ENCODE data around the gene B4GALNT3.

DNA sequence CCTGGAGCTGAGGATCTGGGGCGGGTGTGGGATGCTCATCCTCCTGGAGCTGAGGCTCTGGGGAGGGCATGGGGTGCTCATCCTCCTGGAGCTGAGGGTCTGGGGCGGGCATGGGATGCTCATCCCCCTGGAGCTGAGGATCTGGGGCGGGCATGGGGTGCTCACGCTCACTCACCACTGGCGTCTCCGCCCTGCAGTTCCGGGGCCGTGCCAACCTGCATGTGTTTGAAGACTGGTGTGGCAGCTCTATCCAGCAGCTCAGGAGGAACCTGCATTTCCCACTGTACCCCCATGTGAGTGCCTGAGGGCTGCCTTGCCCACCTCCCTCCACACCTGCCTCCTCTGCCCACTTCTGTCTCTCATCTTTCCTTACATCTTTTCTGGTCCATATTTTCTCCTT is 84.4 kb downstream of the B4GALNT3 start:
- no peak for TF ChIP-seq JUNB (IDR thresholded peaks at IDR 0.05)
- no peak for TF ChIP-seq EGR1 (IDR thresholded peaks at IDR 0.05; ENCODE audit: borderline replicate concordance in 1 of 2, low read depth in 2 of 2, low read length in 2 of 2)
- TF ChIP-seq BHLHE40 (IDR thresholded peaks at IDR 0.05; ENCODE audit: borderline replicate concordance in 1 of 2, low read depth in 2 of 2, low read length in 1 of 2): no peak
- TF ChIP-seq CHD4 (IDR thresholded peaks at IDR 0.05): no peak
- TF ChIP-seq, protein P1, sequence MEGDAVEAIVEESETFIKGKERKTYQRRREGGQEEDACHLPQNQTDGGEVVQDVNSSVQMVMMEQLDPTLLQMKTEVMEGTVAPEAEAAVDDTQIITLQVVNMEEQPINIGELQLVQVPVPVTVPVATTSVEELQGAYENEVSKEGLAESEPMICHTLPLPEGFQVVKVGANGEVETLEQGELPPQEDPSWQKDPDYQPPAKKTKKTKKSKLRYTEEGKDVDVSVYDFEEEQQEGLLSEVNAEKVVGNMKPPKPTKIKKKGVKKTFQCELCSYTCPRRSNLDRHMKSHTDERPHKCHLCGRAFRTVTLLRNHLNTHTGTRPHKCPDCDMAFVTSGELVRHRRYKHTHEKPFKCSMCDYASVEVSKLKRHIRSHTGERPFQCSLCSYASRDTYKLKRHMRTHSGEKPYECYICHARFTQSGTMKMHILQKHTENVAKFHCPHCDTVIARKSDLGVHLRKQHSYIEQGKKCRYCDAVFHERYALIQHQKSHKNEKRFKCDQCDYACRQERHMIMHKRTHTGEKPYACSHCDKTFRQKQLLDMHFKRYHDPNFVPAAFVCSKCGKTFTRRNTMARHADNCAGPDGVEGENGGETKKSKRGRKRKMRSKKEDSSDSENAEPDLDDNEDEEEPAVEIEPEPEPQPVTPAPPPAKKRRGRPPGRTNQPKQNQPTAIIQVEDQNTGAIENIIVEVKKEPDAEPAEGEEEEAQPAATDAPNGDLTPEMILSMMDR (IDR thresholded peaks at IDR 0.05 in 2 of 3, conservative IDR thresholded peaks at IDR 0.05 in 1 of 3; ENCODE audit: control insufficient read depth in 2 of 3, extremely low read depth in 1 of 3, insufficient read depth in 1 of 3, low read depth in 3 of 3, low read length in 3 of 3): no peak
- TF ChIP-seq MEF2A (IDR thresholded peaks at IDR 0.05; ENCODE audit: insufficient read depth, low read depth, low read length): no peak
- no peak for TF ChIP-seq TAF1 (IDR thresholded peaks at IDR 0.05; ENCODE audit: borderline replicate concordance, low read depth, low read length)
- TF ChIP-seq POLR2A (IDR thresholded peaks at IDR 0.05; ENCODE audit: low read depth, low read length): no peak
- no peak for TF ChIP-seq NFYB (IDR thresholded peaks at IDR 0.05; ENCODE audit: insufficient read depth, low read depth, low read length)
- no peak for TF ChIP-seq YY1 (IDR thresholded peaks at IDR 0.05; ENCODE audit: low read depth, low read length)
- no peak for TF ChIP-seq ZZZ3 (IDR thresholded peaks at IDR 0.05; ENCODE audit: control insufficient read depth, insufficient read length, low read depth)
- TF ChIP-seq, protein P2, sequence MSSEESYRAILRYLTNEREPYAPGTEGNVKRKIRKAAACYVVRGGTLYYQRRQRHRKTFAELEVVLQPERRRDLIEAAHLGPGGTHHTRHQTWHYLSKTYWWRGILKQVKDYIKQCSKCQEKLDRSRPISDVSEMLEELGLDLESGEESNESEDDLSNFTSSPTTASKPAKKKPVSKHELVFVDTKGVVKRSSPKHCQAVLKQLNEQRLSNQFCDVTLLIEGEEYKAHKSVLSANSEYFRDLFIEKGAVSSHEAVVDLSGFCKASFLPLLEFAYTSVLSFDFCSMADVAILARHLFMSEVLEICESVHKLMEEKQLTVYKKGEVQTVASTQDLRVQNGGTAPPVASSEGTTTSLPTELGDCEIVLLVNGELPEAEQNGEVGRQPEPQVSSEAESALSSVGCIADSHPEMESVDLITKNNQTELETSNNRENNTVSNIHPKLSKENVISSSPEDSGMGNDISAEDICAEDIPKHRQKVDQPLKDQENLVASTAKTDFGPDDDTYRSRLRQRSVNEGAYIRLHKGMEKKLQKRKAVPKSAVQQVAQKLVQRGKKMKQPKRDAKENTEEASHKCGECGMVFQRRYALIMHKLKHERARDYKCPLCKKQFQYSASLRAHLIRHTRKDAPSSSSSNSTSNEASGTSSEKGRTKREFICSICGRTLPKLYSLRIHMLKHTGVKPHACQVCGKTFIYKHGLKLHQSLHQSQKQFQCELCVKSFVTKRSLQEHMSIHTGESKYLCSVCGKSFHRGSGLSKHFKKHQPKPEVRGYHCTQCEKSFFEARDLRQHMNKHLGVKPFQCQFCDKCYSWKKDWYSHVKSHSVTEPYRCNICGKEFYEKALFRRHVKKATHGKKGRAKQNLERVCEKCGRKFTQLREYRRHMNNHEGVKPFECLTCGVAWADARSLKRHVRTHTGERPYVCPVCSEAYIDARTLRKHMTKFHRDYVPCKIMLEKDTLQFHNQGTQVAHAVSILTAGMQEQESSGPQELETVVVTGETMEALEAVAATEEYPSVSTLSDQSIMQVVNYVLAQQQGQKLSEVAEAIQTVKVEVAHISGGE (CRISPR knock-in tag; IDR thresholded peaks at IDR 0.05): no peak

Data from GM12878 (cell line).